Left lung (tissue), 10 donors: ENCODE data around the gene PMIS2. TPM values are rescaled to one million over a fixed set of nuclear protein-coding genes. Genes with fewer than 3 reads are reported as not detected.

Experiments used
- ATAC-seq: fragments of 200-7000 bp; cut with Tn5 transposase; one replicate; pipeline ENCODE4 v1.9.1; 2020; ENCODE audit warnings: moderate library complexity
- DNase-seq, 4 donors: peaks; one replicate each; pipeline ENCODE4 v3.0.0-alpha.2; 2013 to 2020
- H3K27ac ChIP-seq, 2 donors: fragments of 200-600 bp; sonication (generic) in 1 of 2; one replicate each; pipeline versions ENCODE4 v1.5.0 to v1.8.0; 2020 to 2021
- H3K27me3 ChIP-seq, 2 donors: fragments of 200-600 bp; sonication (generic) in 1 of 2; one replicate each; pipeline versions ENCODE4 v1.5.0 to v1.8.0; 2020 to 2021
- H3K36me3 ChIP-seq, 2 donors: fragments of 200-600 bp; sonication (generic) in 1 of 2; one replicate each; pipeline versions ENCODE4 v1.5.0 to v1.8.0; 2020 to 2021
- H3K4me1 ChIP-seq, 2 donors: fragments of 200-600 bp; one replicate each; pipeline ENCODE4 v1.8.0; 2021
- H3K4me3 ChIP-seq, 2 donors: fragments of 200-600 bp; sonication (generic) in 1 of 2; one replicate each; pipeline versions ENCODE4 v1.5.0 to v1.8.0; 2020 to 2021; ENCODE audit warnings: mild to moderate bottlenecking in 1 of 2
- H3K9me3 ChIP-seq, 2 donors: fragments of 200-600 bp; sonication (generic) in 1 of 2; one replicate each; pipeline versions ENCODE4 v1.5.0 to v1.8.0; 2020 to 2021
- intact Hi-C, 2 donors: fragments of 100-400 bp; cut with DNase I; formaldehyde crosslinking; loops; one replicate each; pipeline versions ENCODE4 v1.11.2 to v1.14.2; 2022
- polyA plus RNA-seq, 6 donors: library from polyadenylated mRNA; unstranded; fragments of 120-200 nt; gene quantifications; one replicate each; pipeline ENCODE4 v1.2.1, GENCODE V29; 2013; ENCODE audit not compliant: insufficient read length in 6 of 6
- total RNA-seq, 2 donors: library from RNA; stranded (reverse); fragmentation: NEBNext Ultra II Directional; extraction: Animal tissue kit (Norgen Biotek cat#: 25700); gene quantifications; one replicate each; pipeline ENCODE4 v1.2.1, GENCODE V29; 2021
- TF ChIP-seq, protein P1 (sequence below), 2 donors: fragments of 200-600 bp; sonication (generic) in 1 of 2; IDR thresholded peaks; one replicate each; pipeline versions ENCODE4 v1.5.0 to v1.8.0; 2021; ENCODE audit warnings: antibody characterized with exemption in 2 of 2
- donor health status: DM: no; HTN: yes; CAD: no.
- donor health status: DM: no; HTN: no; CAD: no.

PMIS2 gene
- total and polyA plus RNA-seq, 8 donors, result not detected

DNA sequence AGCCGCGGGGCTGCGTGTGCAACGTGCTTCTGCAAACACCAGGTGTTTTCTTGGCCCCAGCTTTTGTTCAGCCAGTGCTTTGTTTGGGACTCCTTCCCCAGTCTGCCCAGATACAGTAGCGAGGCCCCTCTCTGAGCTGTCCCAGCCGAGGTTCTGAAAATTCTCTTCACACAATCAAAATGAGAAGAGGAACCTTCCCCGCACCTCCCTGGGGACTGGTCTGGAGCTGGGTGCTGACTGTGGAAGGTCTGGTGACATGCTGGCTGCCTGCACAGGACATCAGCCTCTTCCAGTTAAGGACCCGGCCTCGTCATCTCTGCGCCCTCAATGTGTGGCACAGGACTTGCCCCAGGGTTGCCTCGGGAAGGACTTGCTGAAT is 26.7 kb upstream of the PMIS2 start:
- Histone ChIP-seq H3K4me3 (no peak overlapping the region), H3K4me1 (peaks cover 0 to 8% of the 10 kb centered on the region in 2 donors), H3K9me3 (no peaks in the 10 kb centered on the region), H3K36me3 (no peaks in the 10 kb centered on the region), H3K27ac (no peak overlapping the region), H3K27me3 (peaks cover 13 to 85% of the 10 kb centered on the region in 2 donors)
- TF ChIP-seq, protein P1, sequence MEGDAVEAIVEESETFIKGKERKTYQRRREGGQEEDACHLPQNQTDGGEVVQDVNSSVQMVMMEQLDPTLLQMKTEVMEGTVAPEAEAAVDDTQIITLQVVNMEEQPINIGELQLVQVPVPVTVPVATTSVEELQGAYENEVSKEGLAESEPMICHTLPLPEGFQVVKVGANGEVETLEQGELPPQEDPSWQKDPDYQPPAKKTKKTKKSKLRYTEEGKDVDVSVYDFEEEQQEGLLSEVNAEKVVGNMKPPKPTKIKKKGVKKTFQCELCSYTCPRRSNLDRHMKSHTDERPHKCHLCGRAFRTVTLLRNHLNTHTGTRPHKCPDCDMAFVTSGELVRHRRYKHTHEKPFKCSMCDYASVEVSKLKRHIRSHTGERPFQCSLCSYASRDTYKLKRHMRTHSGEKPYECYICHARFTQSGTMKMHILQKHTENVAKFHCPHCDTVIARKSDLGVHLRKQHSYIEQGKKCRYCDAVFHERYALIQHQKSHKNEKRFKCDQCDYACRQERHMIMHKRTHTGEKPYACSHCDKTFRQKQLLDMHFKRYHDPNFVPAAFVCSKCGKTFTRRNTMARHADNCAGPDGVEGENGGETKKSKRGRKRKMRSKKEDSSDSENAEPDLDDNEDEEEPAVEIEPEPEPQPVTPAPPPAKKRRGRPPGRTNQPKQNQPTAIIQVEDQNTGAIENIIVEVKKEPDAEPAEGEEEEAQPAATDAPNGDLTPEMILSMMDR (IDR thresholded peaks at IDR 0.05), result no peak
- DNase-seq (no peak), ATAC-seq (no peak)
- intact Hi-C loops, result no loop called here

DNA sequence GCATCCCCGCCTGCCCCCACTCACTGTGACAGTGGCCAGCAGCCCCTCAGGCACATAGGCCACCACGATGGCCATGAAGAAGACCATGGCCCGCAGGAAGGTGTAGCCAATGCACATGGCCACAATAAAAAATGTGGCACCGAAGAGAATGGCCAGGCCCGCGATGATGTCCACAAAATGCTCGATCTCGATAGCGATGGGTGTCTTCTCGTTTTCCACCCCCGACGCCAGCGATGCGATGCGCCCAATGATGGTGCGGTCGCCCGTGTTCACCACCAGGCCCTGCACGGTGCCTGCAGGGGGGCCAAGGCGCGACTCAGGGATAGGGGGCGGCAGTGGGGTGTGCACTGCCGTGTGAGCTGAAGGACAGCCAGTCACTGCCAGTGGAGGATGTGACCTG is 26.2 kb upstream of the PMIS2 start:
- intact Hi-C loops, result no loop called here
- H3K27me3 ChIP-seq, result peaks cover 13 to 90% of the 10 kb centered on the region in 2 donors
- H3K4me3 ChIP-seq, result no peak overlapping the region
- ATAC-seq (no peak), DNase-seq (no peak)
- H3K36me3 ChIP-seq, result no peaks in the 10 kb centered on the region
- TF ChIP-seq, protein P1 (IDR thresholded peaks at IDR 0.05), result no peak
- H3K27ac ChIP-seq, result no peak overlapping the region
- no peaks in the 10 kb centered on the region for H3K9me3 ChIP-seq
- peaks cover 0 to 8% of the 10 kb centered on the region in 2 donors for H3K4me1 ChIP-seq

DNA sequence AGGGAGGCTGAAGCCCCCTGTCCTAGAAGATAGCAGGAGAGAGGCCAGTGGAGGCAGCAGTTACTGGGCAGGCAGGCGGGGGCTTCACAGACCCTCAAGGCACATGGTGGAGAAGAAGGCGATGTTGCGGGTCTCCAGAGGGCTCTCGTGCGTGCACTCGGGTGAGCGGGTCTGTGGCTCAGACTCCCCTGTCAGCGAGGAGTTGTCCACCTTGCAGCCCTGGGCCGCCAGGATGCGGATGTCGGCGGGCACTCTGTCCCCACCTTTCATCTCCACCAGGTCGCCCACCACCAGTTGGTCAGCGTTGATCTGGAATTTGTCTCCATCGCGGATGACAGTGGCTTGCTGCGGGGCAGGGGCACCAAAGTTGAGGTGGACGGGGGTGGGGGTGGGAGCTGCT is 25.7 kb upstream of the PMIS2 start:
- no peaks in the 10 kb centered on the region for H3K9me3 ChIP-seq
- peaks cover 13 to 91% of the 10 kb centered on the region in 2 donors for H3K27me3 ChIP-seq
- intact Hi-C loops, result no loop called here

DNA sequence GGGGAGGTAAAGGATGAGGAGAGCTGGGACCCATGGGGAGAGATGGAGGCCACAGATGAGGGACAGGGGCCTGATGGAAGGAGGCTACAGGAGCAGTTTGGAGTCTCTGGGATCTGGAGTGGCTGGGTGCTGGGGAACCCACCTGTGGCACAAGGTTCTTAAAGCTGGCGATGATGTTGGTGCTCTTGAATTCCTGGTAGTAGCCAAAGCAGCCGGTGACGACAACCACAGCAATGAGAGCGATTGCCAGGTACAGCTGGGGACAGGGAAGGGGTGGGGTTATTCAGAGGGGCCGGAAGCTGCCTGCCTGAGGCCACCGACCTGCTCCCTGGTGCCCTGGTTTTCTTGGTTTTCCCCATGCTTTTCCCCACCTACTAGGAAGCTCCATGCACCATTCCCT is 25.3 kb upstream of the PMIS2 start:
- Histone ChIP-seq H3K36me3 (no peaks in the 10 kb centered on the region), H3K27ac (no peak overlapping the region), H3K9me3 (no peaks in the 10 kb centered on the region), H3K4me1 (peaks cover 0 to 8% of the 10 kb centered on the region in 2 donors), H3K27me3 (peaks cover 13 to 91% of the 10 kb centered on the region in 2 donors), H3K4me3 (no peak overlapping the region)
- intact Hi-C loops, result no loop called here
- DNase-seq (no peak), ATAC-seq (no peak)
- TF ChIP-seq, protein P1 (IDR thresholded peaks at IDR 0.05), result no peak

More for the DNA sequence above, 25.7 kb upstream of the PMIS2 start:
- Histone ChIP-seq H3K4me3 (no peak overlapping the region), H3K27ac (no peak overlapping the region), H3K4me1 (peaks cover 0 to 8% of the 10 kb centered on the region in 2 donors), H3K36me3 (no peaks in the 10 kb centered on the region)
- ATAC-seq (no peak), DNase-seq (no peak)
- TF ChIP-seq, protein P1 (IDR thresholded peaks at IDR 0.05), result no peak

DNA sequence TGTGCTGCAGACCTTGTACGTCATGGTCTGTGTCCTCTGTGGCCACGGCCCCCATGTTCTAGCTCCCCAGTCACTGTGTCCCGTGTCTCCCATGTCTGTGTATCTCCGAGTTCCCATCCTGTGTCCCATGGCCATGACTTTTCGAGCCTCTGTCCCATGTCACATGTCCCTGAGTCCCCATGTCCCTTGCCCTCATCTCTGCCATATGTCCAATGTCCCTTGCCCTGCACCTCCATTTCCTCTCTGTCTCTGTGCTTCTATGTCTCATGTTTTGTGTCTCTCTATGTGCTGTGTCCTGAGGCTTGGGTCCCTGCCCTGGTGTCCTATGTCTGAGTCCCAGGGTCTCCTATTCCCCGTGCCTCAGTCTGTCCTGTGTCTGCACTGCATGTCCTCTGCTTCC is 24.5 kb upstream of the PMIS2 start:
- intact Hi-C loops, result no loop called here
- ATAC-seq, result no peak
- H3K9me3 ChIP-seq, result no peaks in the 10 kb centered on the region

More for the DNA sequence above, 24.5 kb upstream of the PMIS2 start:
- H3K27me3 ChIP-seq, result peaks cover 13 to 86% of the 10 kb centered on the region in 2 donors
- H3K4me1 ChIP-seq, result peaks cover 0 to 8% of the 10 kb centered on the region in 2 donors
- no peak overlapping the region for H3K4me3 ChIP-seq
- TF ChIP-seq, protein P1 (IDR thresholded peaks at IDR 0.05), result no peak
- H3K36me3 ChIP-seq, result no peaks in the 10 kb centered on the region
- H3K27ac ChIP-seq, result no peak overlapping the region
- DNase-seq, result no peak
